HepG2 (cell line): ENCODE measurements around the gene RABGAP1L. TPM values are rescaled to one million over a fixed set of nuclear protein-coding genes. Genes with fewer than 3 reads are reported as not detected.

Experiments
- ATAC-seq: fragments of 200-7000 bp; cut with Tn5 transposase; 3 replicates; pipeline ENCODE4 v1.9.1; 2020; ENCODE audit warnings: mild to moderate bottlenecking, moderate library complexity
- BruUV-seq: library from RNA; stranded (reverse); fragments of 400-500 nt; replicated peaks from 2 replicates; lab custom pipeline; 2021; lab: Mats Ljungman, UMichigan
- CTCF ChIA-PET: fragments of 300-600 bp; formaldehyde crosslinking; extraction: SDS; loops from one replicate; lab custom pipeline; 2021; ENCODE audit warnings: low total read pairs, inconsistent platforms, low intra/inter-chr PET ratio; lab: Yijun Ruan, JAX
- POLR2A ChIA-PET: fragments of 350-600 bp; sonication (Branson Sonifier 250); formaldehyde crosslinking; loops from one replicate; lab custom pipeline; 2020; ENCODE audit warnings: antibody characterized with exemption, inconsistent platforms; lab: Yijun Ruan, JAX
- DNase-seq: peaks from one replicate; pipeline ENCODE4 v3.0.0-alpha.2; 2015; ENCODE audit warnings: low spot score
- FAIRE-seq: peaks from 3 replicates; lab custom pipeline; 2011; peaks lifted over from hg19 to GRCh38; lab: Jason Lieb, UNC
- H2AFZ ChIP-seq: one replicate; pipeline ENCODE4 v1.6.1; 2011; ENCODE audit warnings: low read length, inconsistent platforms
- H3K27ac ChIP-seq: fragments of 300-600 bp; 3 replicates; pipeline ENCODE4 v1.8.0; 2011; ENCODE audit warnings: mixed run types, mild to moderate bottlenecking, mixed read lengths, low read length, inconsistent platforms; ENCODE audit not compliant: insufficient read depth; ENCODE audit errors: extremely low read length
- H3K27me3 ChIP-seq, 2 experiments: fragments of 200-600 bp in 1 of 2; 2 replicates in 1 of 2; 3 replicates in 1 of 2; pipeline versions ENCODE4 v1.6.0 to v1.8.0; 2011; ENCODE audit warnings: low read length in 2 of 2, mild to moderate bottlenecking in 2 of 2, moderate library complexity in 2 of 2, inconsistent platforms in 1 of 2; ENCODE audit not compliant: insufficient read depth in 2 of 2, control insufficient read depth in 1 of 2
- H3K36me3 ChIP-seq, 2 experiments: fragments of 200-600 bp in 1 of 2; replicated peaks in 1 of 2; 2 replicates in 1 of 2; 3 replicates in 1 of 2; pipeline versions ENCODE4 v1.5.1 to v1.8.0; 2011; ENCODE audit warnings: low read length in 2 of 2, inconsistent platforms in 1 of 2; ENCODE audit not compliant: insufficient read depth in 2 of 2, control insufficient read depth in 1 of 2
- H3K4me1 ChIP-seq: 2 replicates; pipeline ENCODE4 v1.5.1; 2012; ENCODE audit warnings: low read length, inconsistent platforms; ENCODE audit not compliant: insufficient read depth
- H3K4me2 ChIP-seq: 2 replicates; pipeline ENCODE4 v1.6.0; 2011; ENCODE audit warnings: low read depth, low read length, inconsistent platforms
- H3K4me3 ChIP-seq, 3 experiments: fragments of 200-600 bp in 1 of 3; sonication (generic), shearing (Covaris generic) in 1 of 3; replicated peaks in 1 of 3; 2 replicates each; pipeline ENCODE4 v1.5.1; 2011 to 2016; ENCODE audit warnings: low read length in 3 of 3, inconsistent platforms in 2 of 3, low read depth in 2 of 3, mild to moderate bottlenecking in 2 of 3, control low read depth in 1 of 3, mixed read lengths in 1 of 3; ENCODE audit not compliant: insufficient read depth in 1 of 3
- H3K79me2 ChIP-seq: one replicate; pipeline ENCODE4 v1.6.1; 2011; ENCODE audit warnings: low read length, inconsistent platforms; ENCODE audit not compliant: insufficient read depth
- H3K9ac ChIP-seq: 2 replicates; pipeline ENCODE4 v1.6.0; 2011; ENCODE audit warnings: mild to moderate bottlenecking, low read depth, low read length, inconsistent platforms; ENCODE audit not compliant: insufficient read depth
- H3K9me3 ChIP-seq: 2 replicates; pipeline ENCODE4 v1.5.1; 2012; ENCODE audit warnings: mild to moderate bottlenecking, low read length
- H4K20me1 ChIP-seq: 2 replicates; pipeline ENCODE4 v1.6.0; 2011; ENCODE audit warnings: inconsistent platforms, mild to moderate bottlenecking, low read length, moderate library complexity; ENCODE audit not compliant: insufficient read depth
- ELF3 ChIP-seq: IDR thresholded peaks from 2 replicates; pipeline ENCODE4 v1.6.1; 2016; ENCODE audit warnings: missing genetic modification reagents, missing compliant biosample characterization
- FOXA3 ChIP-seq: IDR thresholded peaks from 2 replicates; pipeline ENCODE4 v1.6.1; 2016; ENCODE audit warnings: missing genetic modification reagents, missing compliant biosample characterization
- GFI1 ChIP-seq: sonication (generic); formaldehyde crosslinking; IDR thresholded peaks from 2 replicates; pipeline ENCODE4 v1.5.0; 2020; ENCODE audit warnings: missing genetic modification reagents, mild to moderate bottlenecking, borderline replicate concordance
- HNRNPL ChIP-seq: fragments of 200-400 bp; formaldehyde crosslinking; IDR thresholded peaks from 2 replicates; pipeline ENCODE4 v1.6.1; 2017; ENCODE audit warnings: mild to moderate bottlenecking, low read depth, low read length
- KAT2B ChIP-seq: fragments of 150-350 bp; IDR thresholded peaks from 2 replicates; pipeline ENCODE4 v1.6.1; 2014; ENCODE audit warnings: low read depth, low read length, borderline replicate concordance
- MAFK ChIP-seq, 2 experiments: IDR thresholded peaks in 1 of 2; conservative IDR thresholded peaks in 1 of 2; 2 replicates each; pipeline ENCODE4 v1.6.1; 2011; ENCODE audit warnings: improper control_type of control experiment in 2 of 2, low read length in 2 of 2
- MBNL3 ChIP-seq: fragments of 250-450 bp; sonication (Bioruptor Pico); conservative IDR thresholded peaks from 2 replicates; pipeline ENCODE4 v1.8.0; 2022; ENCODE audit warnings: mild to moderate bottlenecking, inconsistent platforms
- MED8 ChIP-seq: sonication (generic); formaldehyde crosslinking; IDR thresholded peaks from 2 replicates; pipeline ENCODE4 v1.8.1; 2023; ENCODE audit warnings: mild to moderate bottlenecking, missing genetic modification reagents; ENCODE audit not compliant: insufficient replicate concordance
- MEIS2 ChIP-seq: sonication (generic); formaldehyde crosslinking; IDR thresholded peaks from 2 replicates; pipeline ENCODE4 v1.9.0; 2021; ENCODE audit warnings: mild to moderate bottlenecking, missing genetic modification reagents
- NFKBIZ ChIP-seq: IDR thresholded peaks from 2 replicates; pipeline ENCODE4 v1.6.1; 2018; ENCODE audit warnings: missing genetic modification reagents, missing compliant biosample characterization
- PCBP2 ChIP-seq: fragments of 200-400 bp; formaldehyde crosslinking; optimal IDR thresholded peaks from 2 replicates; pipeline ENCODE3; 2018; ENCODE audit warnings: low read length, low read depth; ENCODE audit not compliant: poor library complexity, severe bottlenecking
- PRDM15 ChIP-seq: sonication (generic); formaldehyde crosslinking; IDR thresholded peaks from 2 replicates; pipeline ENCODE4 v1.4.0; 2020; ENCODE audit warnings: missing genetic modification reagents
- RBM22 ChIP-seq: fragments of 200-400 bp; formaldehyde crosslinking; optimal IDR thresholded peaks from 2 replicates; pipeline ENCODE3; 2017; ENCODE audit warnings: mild to moderate bottlenecking, low read length, moderate library complexity
- REL ChIP-seq: sonication (generic); formaldehyde crosslinking; conservative IDR thresholded peaks from 2 replicates; pipeline ENCODE4 v1.8.0; 2022; ENCODE audit warnings: mild to moderate bottlenecking, missing genetic modification reagents, moderate library complexity
- YEATS2 ChIP-seq: sonication (generic); formaldehyde crosslinking; IDR thresholded peaks from 2 replicates; pipeline ENCODE4 v1.4.0; 2020; ENCODE audit warnings: missing genetic modification reagents, borderline replicate concordance
- ZNF44 ChIP-seq: sonication (generic); formaldehyde crosslinking; IDR thresholded peaks from 2 replicates; pipeline ENCODE4 v1.5.1; 2020; ENCODE audit warnings: mild to moderate bottlenecking, missing genetic modification reagents
- ZNF484 ChIP-seq: sonication (generic); formaldehyde crosslinking; IDR thresholded peaks from 2 replicates; pipeline ENCODE4 v1.5.1; 2020; ENCODE audit warnings: mild to moderate bottlenecking, low read depth, missing genetic modification reagents, borderline replicate concordance
- ZNF577 ChIP-seq: sonication (generic); formaldehyde crosslinking; IDR thresholded peaks from 2 replicates; pipeline ENCODE4 v1.4.0; 2020; ENCODE audit warnings: mild to moderate bottlenecking, low read depth, missing genetic modification reagents, borderline replicate concordance
- WGBS: methylation state at CpG from one replicate; pipeline ENCODE4 v1.1.6; 2017; ENCODE audit warnings: low lambda C conversion rate; 5-methylcytosine and 5-hydroxymethylcytosine counted together
- in situ Hi-C: cut with HindIII; loops from 2 replicates; pipeline ENCODE4 v1.10.0; 2017; ENCODE audit warnings: low pct_unique_long_range_greater_than_20kb; ENCODE audit not compliant: extremely low pct_ligation_motif_present
- intact Hi-C: fragments of 100-400 bp; cut with micrococcal nuclease; formaldehyde crosslinking; loops from one replicate; pipeline ENCODE4 v1.10.0; 2022; ENCODE audit not compliant: unreplicated experiment
- polyA plus RNA-seq, 8 experiments: library from polyadenylated mRNA; depleted of rRNA in 3 of 8; stranded (reverse) in 7 of 8; unstranded in 1 of 8; fragments of >200 nt; fragmentation: Illumina TruSeq in 4 of 8; extraction: Trizol in 4 of 8; gene quantifications; 2 replicates each; pipeline versions ENCODE4 v1.2.1 to v1.2.3, GENCODE V29; 2011 to 2016; ENCODE audit warnings: low read depth in 4 of 8, missing spikeins in 1 of 8, mixed read lengths in 1 of 8; ENCODE audit not compliant: insufficient read depth in 1 of 8
- total RNA-seq, 5 experiments: library from RNA; depleted of rRNA; stranded (reverse); fragments of >200 nt; fragmentation: Illumina TruSeq; extraction: Trizol; gene quantifications; 2 replicates each; pipeline ENCODE4 v1.2.3, GENCODE V29; 2016; ENCODE audit warnings: low read depth in 1 of 5

RABGAP1L gene
- total and polyA plus RNA-seq, 2 of the 13 experiments (the other 11 are each of a cell fraction or from before 2014, with no cell fraction given): 7.9 to 22.6 TPM

GRCh38 chr1:174605198-174605597, 445.9 kb downstream of the RABGAP1L start:
- ChIA-PET POLR2A (no interaction called here), CTCF (no interaction called here)
- WGBS: 68% methylated on average over 1 of the region's 1 CpG
- Histone ChIP-seq H3K9me3 (no peaks in the 10 kb centered on the region), H3K4me2 (no peak overlapping the region), H3K9ac (no peak overlapping the region), H3K4me3 (no peak overlapping the region), H3K36me3 (no peaks in the 10 kb centered on the region), H2AFZ (no peak overlapping the region), H3K4me1 (peaks cover 8% of the 10 kb centered on the region; the same call in 1 of the 2 replicates), H3K27me3 (no peaks in the 10 kb centered on the region), H3K27ac (no peak overlapping the region), H3K79me2 (no peaks in the 10 kb centered on the region), H4K20me1 (no peaks in the 10 kb centered on the region)
- DNase-seq: no peak
- no peak for FAIRE-seq
- TF ChIP-seq FOXA3: 0 out of 2 replicates have a peak, but pooled peaks have one; percentile 15
- TF ChIP-seq MED8: no peak
- TF ChIP-seq PCBP2: no peak
- TF ChIP-seq ELF3 (CRISPR knock-in tag): peak; percentile 85
- TF ChIP-seq ZNF484: no peak
- TF ChIP-seq GFI1 (CRISPR knock-in tag): no peak
- no peak for TF ChIP-seq REL (CRISPR knock-in tag)
- no TSS peak for BruUV-seq
- intact Hi-C loops (no loop called here), in situ Hi-C loops (no loop called here)
- ATAC-seq: no peak

DNA sequence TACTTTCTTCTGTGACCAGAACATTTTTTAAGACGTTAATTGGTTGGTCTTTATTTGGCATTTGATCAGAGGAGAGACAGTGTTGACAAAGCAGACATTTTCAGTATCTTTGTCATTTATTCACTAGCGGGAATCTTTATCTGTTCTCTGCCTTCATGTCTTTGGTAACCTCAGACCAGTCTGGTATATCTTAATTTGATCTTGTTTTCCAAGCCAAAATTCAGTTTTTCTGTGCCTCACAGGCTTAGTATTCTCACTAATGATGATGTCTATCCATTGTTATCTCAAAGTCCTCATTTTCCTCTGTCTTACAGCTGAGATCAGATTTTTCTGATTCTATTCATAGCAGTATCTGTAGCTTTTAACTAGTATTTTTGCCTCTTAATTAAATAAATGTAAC, 447.2 kb downstream of the RABGAP1L start:
- H3K36me3 ChIP-seq: no peaks in the 10 kb centered on the region
- TF ChIP-seq MAFK (conservative IDR thresholded peaks at IDR 0.05 in 1 of 2, IDR thresholded peaks at IDR 0.05 in 1 of 2; ENCODE audit: low read length in 2 of 2): no peak
- no peak for TF ChIP-seq ZNF44
- TF ChIP-seq RBM22: no peak
- no peak for TF ChIP-seq ZNF577 (CRISPR knock-in tag)
- no peak for TF ChIP-seq KAT2B
- TF ChIP-seq HNRNPL: no peak
- TF ChIP-seq PRDM15 (CRISPR knock-in tag): no peak
- TF ChIP-seq MBNL3 (CRISPR knock-in tag): no peak
- TF ChIP-seq NFKBIZ (CRISPR knock-in tag): no peak
- no peak for TF ChIP-seq YEATS2 (CRISPR knock-in tag)
- TF ChIP-seq MEIS2 (CRISPR knock-in tag): no peak
- H3K79me2 ChIP-seq: no peaks in the 10 kb centered on the region
- WGBS: 88% methylated on average over 2 of the region's 2 CpGs
- no peak for DNase-seq
- no peaks in the 10 kb centered on the region for H3K27me3 ChIP-seq
- no peak overlapping the region for H3K27ac ChIP-seq
- no peaks in the 10 kb centered on the region for H4K20me1 ChIP-seq
- ChIA-PET POLR2A (no interaction called here), CTCF (no interaction called here)
- no peaks in the 10 kb centered on the region for H3K9me3 ChIP-seq
- no peak overlapping the region for H3K4me2 ChIP-seq
- FAIRE-seq: no peak
- no peak overlapping the region for H3K9ac ChIP-seq
- intact Hi-C loops: no loop called here
- no peak overlapping the region for H3K4me3 ChIP-seq
- H3K4me1 ChIP-seq: peaks cover 8% of the 10 kb centered on the region; the same call in 1 of the 2 replicates
- no peak for ATAC-seq
- in situ Hi-C loops: no loop called here
- BruUV-seq: no TSS peak
- no peak overlapping the region for H2AFZ ChIP-seq
